GM12878 (cell line): ENCODE measurements around the gene SFI1.

Source experiments
- BCL11A ChIP-seq: IDR thresholded peaks from 2 replicates; pipeline ENCODE4 v1.6.1; 2011; ENCODE audit warnings: low read depth, low read length
- BCL3 ChIP-seq: IDR thresholded peaks from 2 replicates; pipeline ENCODE4 v1.6.1; 2011; ENCODE audit warnings: borderline replicate concordance, low read depth, mild to moderate bottlenecking, moderate library complexity, low read length; ENCODE audit not compliant: insufficient read depth, poor library complexity, severe bottlenecking
- CEBPB ChIP-seq, 2 experiments: fragments of 150-350 bp in 1 of 2; IDR thresholded peaks; 2 replicates each; pipeline ENCODE4 v1.6.1; 2012 to 2014; ENCODE audit warnings: low read depth in 2 of 2, low read length in 2 of 2, borderline replicate concordance in 1 of 2, inconsistent platforms in 1 of 2
- CHD4 ChIP-seq: fragments of 200-600 bp; sonication (generic); IDR thresholded peaks from 2 replicates; pipeline ENCODE4 v1.6.1; 2016; ENCODE audit warnings: mild to moderate bottlenecking
- LARP7 ChIP-seq: fragments of 450-650 bp; IDR thresholded peaks from 2 replicates; pipeline ENCODE4 v1.6.1; 2017; ENCODE audit warnings: mild to moderate bottlenecking
- POLR2AphosphoS5 ChIP-seq: IDR thresholded peaks from 2 replicates; pipeline ENCODE4 v1.6.1; 2011; ENCODE audit warnings: mild to moderate bottlenecking, low read length, inconsistent platforms
- REST ChIP-seq: IDR thresholded peaks from 2 replicates; pipeline ENCODE4 v1.6.1; 2012; ENCODE audit warnings: mild to moderate bottlenecking, low read depth, low read length
- ZBTB33 ChIP-seq: fragments of 450-650 bp; IDR thresholded peaks from 2 replicates; pipeline ENCODE4 v1.6.1; 2017; ENCODE audit warnings: mild to moderate bottlenecking
- ZNF207 ChIP-seq: fragments of 450-650 bp; IDR thresholded peaks from 2 replicates; pipeline ENCODE4 v1.6.1; 2014; ENCODE audit warnings: antibody characterized with exemption, mild to moderate bottlenecking, borderline replicate concordance

- TF ChIP-seq CEBPB (IDR thresholded peaks at IDR 0.05; ENCODE audit: borderline replicate concordance in 1 of 2, low read depth in 2 of 2, low read length in 2 of 2) (no peak), BCL11A (no peak), REST (no peak), ZNF207 (no peak), CHD4 (no peak), POLR2AphosphoS5 (no peak), ZBTB33 (no peak), LARP7 (no peak), BCL3 (no peak)
Observed at GRCh38 chr22:31628969-31629708, 132.8 kb downstream of the SFI1 start.
